Measurements from ENCODE around the gene NCAM1.

DNA sequence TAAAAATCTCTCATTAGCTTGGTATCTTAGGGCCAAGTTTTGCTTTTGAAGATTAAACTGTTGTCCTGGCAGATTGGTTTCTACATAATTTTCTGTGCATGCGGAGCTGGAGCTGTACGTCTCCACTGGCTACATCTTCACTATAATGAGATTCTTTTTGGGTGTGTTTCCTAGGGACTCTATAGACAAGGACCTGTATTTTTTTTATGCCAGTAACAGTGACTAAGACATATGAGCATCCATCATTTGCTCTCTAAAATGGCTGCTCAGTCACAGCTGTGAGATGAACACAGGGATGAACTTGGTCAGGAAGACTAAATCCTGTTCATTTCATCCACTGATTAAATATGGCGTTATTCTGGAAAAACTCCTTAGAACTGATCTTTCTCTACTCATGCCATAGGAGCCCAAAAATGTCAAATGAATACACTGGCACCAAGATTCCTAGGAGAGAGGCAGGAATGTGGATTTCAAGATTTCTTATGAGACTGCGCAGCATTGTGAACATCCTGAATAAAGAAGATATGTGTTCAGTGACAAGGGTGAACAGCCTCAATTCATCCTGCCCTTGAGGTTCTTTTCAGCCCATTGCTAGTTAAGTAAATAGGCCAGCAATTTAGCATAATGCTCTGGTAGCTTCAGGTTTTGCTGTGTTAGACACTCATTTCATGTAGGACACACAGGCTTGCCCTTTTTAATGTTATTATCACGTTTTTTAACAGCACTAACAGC is 168.2 kb downstream of the NCAM1 start:
- TF ChIP-seq, protein P1, sequence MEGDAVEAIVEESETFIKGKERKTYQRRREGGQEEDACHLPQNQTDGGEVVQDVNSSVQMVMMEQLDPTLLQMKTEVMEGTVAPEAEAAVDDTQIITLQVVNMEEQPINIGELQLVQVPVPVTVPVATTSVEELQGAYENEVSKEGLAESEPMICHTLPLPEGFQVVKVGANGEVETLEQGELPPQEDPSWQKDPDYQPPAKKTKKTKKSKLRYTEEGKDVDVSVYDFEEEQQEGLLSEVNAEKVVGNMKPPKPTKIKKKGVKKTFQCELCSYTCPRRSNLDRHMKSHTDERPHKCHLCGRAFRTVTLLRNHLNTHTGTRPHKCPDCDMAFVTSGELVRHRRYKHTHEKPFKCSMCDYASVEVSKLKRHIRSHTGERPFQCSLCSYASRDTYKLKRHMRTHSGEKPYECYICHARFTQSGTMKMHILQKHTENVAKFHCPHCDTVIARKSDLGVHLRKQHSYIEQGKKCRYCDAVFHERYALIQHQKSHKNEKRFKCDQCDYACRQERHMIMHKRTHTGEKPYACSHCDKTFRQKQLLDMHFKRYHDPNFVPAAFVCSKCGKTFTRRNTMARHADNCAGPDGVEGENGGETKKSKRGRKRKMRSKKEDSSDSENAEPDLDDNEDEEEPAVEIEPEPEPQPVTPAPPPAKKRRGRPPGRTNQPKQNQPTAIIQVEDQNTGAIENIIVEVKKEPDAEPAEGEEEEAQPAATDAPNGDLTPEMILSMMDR (IDR thresholded peaks at IDR 0.05 in 4 of 5, conservative IDR thresholded peaks at IDR 0.05 in 1 of 5), result no peak
- TF ChIP-seq POLR2A (IDR thresholded peaks at IDR 0.05), result no peak

Measured in gastrocnemius medialis (tissue), 4 donors.